Measurements from ENCODE around the gene TMBIM6.

GRCh38 chr12:49764126-49764525 is 22.8 kb downstream of the TMBIM6 start:
- TF ChIP-seq CTCF (IDR thresholded peaks at IDR 0.05) (no peak), PHF8 (IDR thresholded peaks at IDR 0.05; ENCODE audit: borderline replicate concordance, low read depth) (no peak), KDM1A (IDR thresholded peaks at IDR 0.05; ENCODE audit: low read depth) (no peak), POLR2A (IDR thresholded peaks at IDR 0.05; ENCODE audit: low read length) (no peak), EP300 (IDR thresholded peaks at IDR 0.05) (no peak), BHLHE40 (IDR thresholded peaks at IDR 0.05; ENCODE audit: low read depth, low read length) (no peak), NPAS2 (CRISPR knock-in tag; IDR thresholded peaks at IDR 0.05; ENCODE audit: borderline replicate concordance) (no peak), ZFP36 (IDR thresholded peaks at IDR 0.05; ENCODE audit: borderline replicate concordance, partially characterized antibody) (no peak), CBX2 (IDR thresholded peaks at IDR 0.05; ENCODE audit: borderline replicate concordance, low read depth) (no peak), MYC (IDR thresholded peaks at IDR 0.05; ENCODE audit: borderline replicate concordance, low read length) (no peak), JUN (IDR thresholded peaks at IDR 0.05) (no peak), MAZ (IDR thresholded peaks at IDR 0.05; ENCODE audit: borderline replicate concordance, low read depth, low read length) (no peak)
- TF ChIP-seq, protein P1, sequence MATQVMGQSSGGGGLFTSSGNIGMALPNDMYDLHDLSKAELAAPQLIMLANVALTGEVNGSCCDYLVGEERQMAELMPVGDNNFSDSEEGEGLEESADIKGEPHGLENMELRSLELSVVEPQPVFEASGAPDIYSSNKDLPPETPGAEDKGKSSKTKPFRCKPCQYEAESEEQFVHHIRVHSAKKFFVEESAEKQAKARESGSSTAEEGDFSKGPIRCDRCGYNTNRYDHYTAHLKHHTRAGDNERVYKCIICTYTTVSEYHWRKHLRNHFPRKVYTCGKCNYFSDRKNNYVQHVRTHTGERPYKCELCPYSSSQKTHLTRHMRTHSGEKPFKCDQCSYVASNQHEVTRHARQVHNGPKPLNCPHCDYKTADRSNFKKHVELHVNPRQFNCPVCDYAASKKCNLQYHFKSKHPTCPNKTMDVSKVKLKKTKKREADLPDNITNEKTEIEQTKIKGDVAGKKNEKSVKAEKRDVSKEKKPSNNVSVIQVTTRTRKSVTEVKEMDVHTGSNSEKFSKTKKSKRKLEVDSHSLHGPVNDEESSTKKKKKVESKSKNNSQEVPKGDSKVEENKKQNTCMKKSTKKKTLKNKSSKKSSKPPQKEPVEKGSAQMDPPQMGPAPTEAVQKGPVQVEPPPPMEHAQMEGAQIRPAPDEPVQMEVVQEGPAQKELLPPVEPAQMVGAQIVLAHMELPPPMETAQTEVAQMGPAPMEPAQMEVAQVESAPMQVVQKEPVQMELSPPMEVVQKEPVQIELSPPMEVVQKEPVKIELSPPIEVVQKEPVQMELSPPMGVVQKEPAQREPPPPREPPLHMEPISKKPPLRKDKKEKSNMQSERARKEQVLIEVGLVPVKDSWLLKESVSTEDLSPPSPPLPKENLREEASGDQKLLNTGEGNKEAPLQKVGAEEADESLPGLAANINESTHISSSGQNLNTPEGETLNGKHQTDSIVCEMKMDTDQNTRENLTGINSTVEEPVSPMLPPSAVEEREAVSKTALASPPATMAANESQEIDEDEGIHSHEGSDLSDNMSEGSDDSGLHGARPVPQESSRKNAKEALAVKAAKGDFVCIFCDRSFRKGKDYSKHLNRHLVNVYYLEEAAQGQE (IDR thresholded peaks at IDR 0.05), result no peak
- TF ChIP-seq, protein P2, sequence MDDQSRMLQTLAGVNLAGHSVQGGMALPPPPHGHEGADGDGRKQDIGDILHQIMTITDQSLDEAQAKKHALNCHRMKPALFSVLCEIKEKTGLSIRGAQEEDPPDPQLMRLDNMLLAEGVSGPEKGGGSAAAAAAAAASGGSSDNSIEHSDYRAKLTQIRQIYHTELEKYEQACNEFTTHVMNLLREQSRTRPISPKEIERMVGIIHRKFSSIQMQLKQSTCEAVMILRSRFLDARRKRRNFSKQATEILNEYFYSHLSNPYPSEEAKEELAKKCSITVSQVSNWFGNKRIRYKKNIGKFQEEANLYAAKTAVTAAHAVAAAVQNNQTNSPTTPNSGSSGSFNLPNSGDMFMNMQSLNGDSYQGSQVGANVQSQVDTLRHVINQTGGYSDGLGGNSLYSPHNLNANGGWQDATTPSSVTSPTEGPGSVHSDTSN (IDR thresholded peaks at IDR 0.05), result no peak

All from A549 (cell line).